Measurements from ENCODE around the gene EFCAB6.

DNA sequence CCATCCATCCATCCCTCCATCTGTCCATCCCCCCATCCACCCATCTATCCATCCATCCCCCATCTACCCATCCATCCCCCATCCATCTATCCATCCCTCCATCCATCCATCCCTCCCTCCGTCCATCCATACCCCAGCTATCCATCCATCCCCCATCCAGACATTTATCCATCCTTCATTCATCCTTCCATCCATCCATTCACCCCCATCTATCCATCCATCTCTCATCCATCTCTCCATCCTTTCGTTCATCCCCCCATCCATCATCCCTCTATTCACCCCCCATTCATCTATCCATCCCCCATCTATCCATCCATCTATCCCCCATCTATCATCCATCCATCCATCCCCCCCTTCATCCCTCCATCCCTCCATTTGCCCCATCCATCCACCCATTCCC is 302.8 kb downstream of the EFCAB6 start:
- TF ChIP-seq, protein P1, sequence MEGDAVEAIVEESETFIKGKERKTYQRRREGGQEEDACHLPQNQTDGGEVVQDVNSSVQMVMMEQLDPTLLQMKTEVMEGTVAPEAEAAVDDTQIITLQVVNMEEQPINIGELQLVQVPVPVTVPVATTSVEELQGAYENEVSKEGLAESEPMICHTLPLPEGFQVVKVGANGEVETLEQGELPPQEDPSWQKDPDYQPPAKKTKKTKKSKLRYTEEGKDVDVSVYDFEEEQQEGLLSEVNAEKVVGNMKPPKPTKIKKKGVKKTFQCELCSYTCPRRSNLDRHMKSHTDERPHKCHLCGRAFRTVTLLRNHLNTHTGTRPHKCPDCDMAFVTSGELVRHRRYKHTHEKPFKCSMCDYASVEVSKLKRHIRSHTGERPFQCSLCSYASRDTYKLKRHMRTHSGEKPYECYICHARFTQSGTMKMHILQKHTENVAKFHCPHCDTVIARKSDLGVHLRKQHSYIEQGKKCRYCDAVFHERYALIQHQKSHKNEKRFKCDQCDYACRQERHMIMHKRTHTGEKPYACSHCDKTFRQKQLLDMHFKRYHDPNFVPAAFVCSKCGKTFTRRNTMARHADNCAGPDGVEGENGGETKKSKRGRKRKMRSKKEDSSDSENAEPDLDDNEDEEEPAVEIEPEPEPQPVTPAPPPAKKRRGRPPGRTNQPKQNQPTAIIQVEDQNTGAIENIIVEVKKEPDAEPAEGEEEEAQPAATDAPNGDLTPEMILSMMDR (IDR thresholded peaks at IDR 0.05), result no peak
- TF ChIP-seq POLR2A (IDR thresholded peaks at IDR 0.05), result no peak

All from heart left ventricle (tissue), 13 donors.